HEK293 (cell line): ENCODE measurements around the gene SARS1.

Experiments
- CTCF ChIA-PET: fragments of 350-600 bp; formaldehyde crosslinking; extraction: SDS; loops from one replicate; lab custom pipeline; 2021; ENCODE audit warnings: antibody characterized with exemption; lab: Yijun Ruan, JAX
- POLR2A ChIA-PET: fragments of 300-600 bp; formaldehyde crosslinking; extraction: SDS; loops from one replicate; lab custom pipeline; 2020; ENCODE audit warnings: antibody characterized with exemption, inconsistent platforms; lab: Yijun Ruan, JAX
- H3K27ac ChIP-seq: fragments of 200-500 bp; sonication (Bioruptor generic); 2 replicates; pipeline ENCODE4 v1.5.1; 2014; ENCODE audit warnings: low read depth, low read length, control low read depth, inconsistent platforms; ENCODE audit errors: extremely low read depth
- H3K36me3 ChIP-seq, 2 experiments: fragments of 200-500 bp in 1 of 2; sonication (Bioruptor generic) in 1 of 2; 1 replicate in 1 of 2; 2 replicates in 1 of 2; pipeline ENCODE4 v1.5.1; 2014 to 2017; ENCODE audit warnings: inconsistent platforms in 2 of 2, low read length in 2 of 2; ENCODE audit not compliant: control insufficient read depth in 2 of 2, insufficient read depth in 1 of 2
- H3K4me1 ChIP-seq: fragments of 200-500 bp; sonication (Bioruptor generic); 2 replicates; pipeline ENCODE4 v1.5.1; 2014; ENCODE audit warnings: mild to moderate bottlenecking, low read length, inconsistent platforms; ENCODE audit not compliant: control insufficient read depth, insufficient read depth
- H3K4me3 ChIP-seq: 2 replicates; pipeline ENCODE4 v1.5.1; 2011; ENCODE audit warnings: low read depth, mild to moderate bottlenecking, control low read depth, low read length, moderate library complexity
- H3K9me3 ChIP-seq: fragments of 200-500 bp; sonication (Bioruptor generic); 2 replicates; pipeline ENCODE4 v1.5.1; 2014; ENCODE audit warnings: low read depth, low read length, inconsistent platforms; ENCODE audit not compliant: control insufficient read depth, insufficient read depth
- CTCF ChIP-seq: fragments of 450-650 bp; formaldehyde crosslinking; IDR thresholded peaks from 2 replicates; pipeline ENCODE4 v1.5.1; 2016; ENCODE audit warnings: missing biosample characterization, missing genetic modification characterization
- ELK4 ChIP-seq: IDR thresholded peaks from 2 replicates; pipeline ENCODE4 v1.6.1; 2011; ENCODE audit warnings: mild to moderate bottlenecking, low read depth, low read length, borderline replicate concordance
- GFI1B ChIP-seq: fragments of 450-650 bp; formaldehyde crosslinking; IDR thresholded peaks from 2 replicates; pipeline ENCODE4 v1.5.1; 2016; ENCODE audit warnings: missing biosample characterization, missing genetic modification characterization
- IKZF3 ChIP-seq: fragments of 450-650 bp; IDR thresholded peaks from 2 replicates; pipeline ENCODE4 v1.5.0; 2018; ENCODE audit warnings: missing biosample characterization, mild to moderate bottlenecking, missing genetic modification characterization, moderate library complexity
- ZBTB26 ChIP-seq: fragments of 450-650 bp; formaldehyde crosslinking; optimal IDR thresholded peaks from 2 replicates; pipeline ENCODE3; 2016; ENCODE audit warnings: missing biosample characterization, mild to moderate bottlenecking, missing genetic modification characterization
- ZBTB44 ChIP-seq: fragments of 450-650 bp; IDR thresholded peaks from 2 replicates; pipeline ENCODE4 v1.5.1; 2018; ENCODE audit warnings: missing biosample characterization, mild to moderate bottlenecking, missing genetic modification characterization
- ZNF23 ChIP-seq: fragments of 450-650 bp; formaldehyde crosslinking; IDR thresholded peaks from 2 replicates; pipeline ENCODE4 v1.5.1; 2016; ENCODE audit warnings: missing biosample characterization, missing genetic modification characterization, borderline replicate concordance
- ZNF416 ChIP-seq: fragments of 450-650 bp; formaldehyde crosslinking; IDR thresholded peaks from 2 replicates; pipeline ENCODE4 v1.5.1; 2016; ENCODE audit warnings: missing biosample characterization, missing genetic modification characterization
- ZNF48 ChIP-seq: fragments of 450-650 bp; formaldehyde crosslinking; IDR thresholded peaks from 2 replicates; pipeline ENCODE4 v1.5.1; 2016; ENCODE audit warnings: missing biosample characterization, missing genetic modification characterization
- ZNF561 ChIP-seq: fragments of 450-650 bp; IDR thresholded peaks from 2 replicates; pipeline ENCODE4 v1.5.1; 2018; ENCODE audit warnings: missing biosample characterization, missing genetic modification characterization, borderline replicate concordance
- ZNF580 ChIP-seq: fragments of 450-650 bp; formaldehyde crosslinking; IDR thresholded peaks from 2 replicates; pipeline ENCODE4 v1.5.1; 2016; ENCODE audit warnings: missing biosample characterization, missing genetic modification characterization
- ZNF654 ChIP-seq: fragments of 450-650 bp; formaldehyde crosslinking; IDR thresholded peaks from 2 replicates; pipeline ENCODE4 v1.5.1; 2016; ENCODE audit warnings: low read depth, missing biosample characterization, missing genetic modification characterization
- ZNF670 ChIP-seq: fragments of 450-650 bp; formaldehyde crosslinking; IDR thresholded peaks from 2 replicates; pipeline ENCODE4 v1.5.1; 2016; ENCODE audit warnings: missing biosample characterization, missing genetic modification characterization, low read depth
- ZSCAN30 ChIP-seq: fragments of 450-650 bp; IDR thresholded peaks from 2 replicates; pipeline ENCODE4 v1.5.1; 2018; ENCODE audit warnings: missing biosample characterization, mild to moderate bottlenecking, missing genetic modification characterization, moderate library complexity
- ZXDB ChIP-seq: fragments of 450-650 bp; formaldehyde crosslinking; IDR thresholded peaks from 2 replicates; pipeline ENCODE4 v1.5.1; 2016; ENCODE audit warnings: missing biosample characterization, missing genetic modification characterization

Gene SARS1

GRCh38 chr1:109191891-109192290 is 21.8 kb upstream of the SARS1 start (continued):
- TF ChIP-seq ZNF561 (tag by site-specific recombination) (no peak), ZNF580 (tag by site-specific recombination) (no peak), ZXDB (tag by site-specific recombination) (no peak), ZBTB26 (tag by site-specific recombination) (no peak)

- H3K4me1 ChIP-seq = no peaks in the 10 kb centered on the region
- TF ChIP-seq ELK4 = no peak
- no peak for TF ChIP-seq GFI1B (tag by site-specific recombination)
- TF ChIP-seq ZNF48 (tag by site-specific recombination) = no peak
- TF ChIP-seq ZNF670 = no peak
- TF ChIP-seq ZBTB44 (tag by site-specific recombination) = no peak
- TF ChIP-seq IKZF3 (tag by site-specific recombination) = no peak
- no peak for TF ChIP-seq ZBTB26 (tag by site-specific recombination)
- CTCF ChIA-PET = interaction anchor here (0.7 to 1.2 kb wide), 2 partner anchors 22 to 41 kb away, joined by 3 read pairs; no protein-coding TSS in a partner anchor
- no peak overlapping the region for H3K4me3 ChIP-seq
- no peak overlapping the region for H3K27ac ChIP-seq
- H3K9me3 ChIP-seq = no peaks in the 10 kb centered on the region
- POLR2A ChIA-PET = no interaction called here
- no peaks in the 10 kb centered on the region for H3K36me3 ChIP-seq
Measured at GRCh38 chr1:109192433-109192832, 21.3 kb upstream of the SARS1 start.

- Histone ChIP-seq H3K4me3 (no peak overlapping the region), H3K9me3 (no peaks in the 10 kb centered on the region), H3K36me3 (no peaks in the 10 kb centered on the region)
- 0 out of 2 replicates have a peak, but pooled peaks have one; percentile 11 for TF ChIP-seq ZSCAN30
- peak; percentile 48; the same call in 1 of the 2 replicates for TF ChIP-seq CTCF (tag by site-specific recombination)
- no peak for TF ChIP-seq ZXDB (tag by site-specific recombination)
- TF ChIP-seq ZNF580 (tag by site-specific recombination) = no peak
- TF ChIP-seq ZNF416 (tag by site-specific recombination) = no peak
- no peak for TF ChIP-seq ZNF23 (tag by site-specific recombination)
- TF ChIP-seq ZNF654 (tag by site-specific recombination) = peak; percentile 67
- TF ChIP-seq, all 188 proteins: peak for 3
- CTCF ChIA-PET = interaction anchor here (0.6 to 1.8 kb wide), 18 partner anchors 10 to 745 kb away, joined by 3 to 5 read pairs (median 4); partner anchors contain the start of gene ELAPOR1
- H3K27ac ChIP-seq = no peak overlapping the region
- POLR2A ChIA-PET = interaction anchor here (1.4 kb wide), 1 partner anchor 94 kb away, joined by 5 read pairs; no protein-coding TSS in a partner anchor
- H3K4me1 ChIP-seq = no peaks in the 10 kb centered on the region
Measured at GRCh38 chr1:109193653-109194590, 19.8 kb upstream of the SARS1 start.
